Sigmoid colon (tissue), 4 donors: ENCODE data around the gene TNP2.

Experiments
- CTCF ChIP-seq, 4 experiments: fragments of 450-650 bp in 3 of 4; fragments of 200-600 bp in 1 of 4; IDR thresholded peaks; one replicate each; pipeline ENCODE4 v1.5.1; 2016 to 2019; ENCODE audit warnings: antibody characterized with exemption in 4 of 4, mild to moderate bottlenecking in 3 of 4, moderate library complexity in 2 of 4
- EP300 ChIP-seq, 4 donors: sonication (generic); formaldehyde crosslinking; IDR thresholded peaks; one replicate each; pipeline ENCODE4 v1.6.1; 2017; ENCODE audit warnings: antibody characterized with exemption in 4 of 4
- POLR2AphosphoS5 ChIP-seq, 4 donors: sonication (generic); formaldehyde crosslinking; IDR thresholded peaks; one replicate each; pipeline ENCODE4 v1.6.1; 2017; ENCODE audit warnings: antibody characterized with exemption in 4 of 4

DNA sequence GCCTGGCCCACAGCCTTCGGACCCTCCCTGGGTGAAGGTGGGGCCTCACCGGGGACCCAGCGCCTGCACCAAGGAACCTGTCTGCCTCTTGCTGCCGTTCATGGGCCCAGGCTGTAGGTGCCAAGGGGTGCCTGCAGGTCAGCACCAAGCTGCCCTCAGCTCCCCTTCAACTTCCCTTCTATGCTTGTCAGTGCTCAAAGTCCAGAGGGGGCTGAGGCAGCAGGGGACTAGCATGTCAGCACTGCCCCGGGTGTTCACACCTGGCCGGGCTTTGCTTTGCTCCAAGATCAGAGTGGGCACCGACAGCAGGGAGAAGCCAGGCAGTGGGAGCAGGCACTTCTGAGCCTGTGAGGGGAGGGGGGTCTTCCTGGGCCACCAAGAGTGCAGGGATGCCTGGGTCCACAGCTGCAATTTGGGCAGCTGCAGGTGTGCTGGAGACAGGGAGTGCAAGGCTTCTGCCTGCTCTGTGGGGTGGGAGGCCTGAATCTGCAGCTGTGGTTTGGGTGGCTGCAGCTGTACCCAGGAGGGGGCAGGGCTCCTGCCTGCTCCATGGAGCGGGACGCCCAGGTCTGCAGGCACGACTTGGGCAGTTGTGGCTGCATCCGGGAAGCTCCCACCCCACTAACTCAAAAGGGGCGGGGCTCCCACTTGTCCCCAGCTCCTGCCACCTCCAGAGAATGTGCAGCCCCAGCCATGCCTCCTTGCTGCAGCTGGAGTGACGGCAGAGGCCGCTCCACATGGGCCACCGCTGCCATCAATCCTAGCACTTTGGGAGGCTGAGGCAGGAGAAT, 39.6 kb upstream of the TNP2 start:
- TF ChIP-seq CTCF (IDR thresholded peaks at IDR 0.05) (no peak), EP300 (IDR thresholded peaks at IDR 0.05) (no peak), POLR2AphosphoS5 (IDR thresholded peaks at IDR 0.05) (no peak)
